RWPE2 (cell line): Measurements from ENCODE around the gene HSPB2.
"Not testable (repeated sequence)": the region's sequence is repeated elsewhere in the genome, so short reads cannot be mapped to it uniquely, and the experiment has no call there.

Experiments
- ATAC-seq: fragments of 200-7000 bp; cut with Tn5 transposase; 3 replicates; pipeline ENCODE4 v1.9.1; 2021; ENCODE audit warnings: low read depth
- DNase-seq: peaks from one replicate; pipeline ENCODE4 v3.0.0-alpha.2; 2020; ENCODE audit warnings: low spot score
- H3K27ac ChIP-seq: fragments of 450-650 bp; 2 replicates; pipeline ENCODE4 v1.5.1; 2017; ENCODE audit warnings: mild to moderate bottlenecking; ENCODE audit not compliant: poor library complexity, severe bottlenecking
- H3K27me3 ChIP-seq: fragments of 250-450 bp; sonication (Bioruptor Pico); 2 replicates; pipeline ENCODE4 v1.5.1; 2021; ENCODE audit warnings: mild to moderate bottlenecking, moderate library complexity; ENCODE audit not compliant: insufficient read depth, poor library complexity, severe bottlenecking
- H3K36me3 ChIP-seq: fragments of 250-450 bp; sonication (Bioruptor Pico); 2 replicates; pipeline ENCODE4 v1.5.1; 2020; ENCODE audit warnings: low read depth, mild to moderate bottlenecking, moderate library complexity
- H3K4me1 ChIP-seq: fragments of 250-450 bp; sonication (Bioruptor Pico); 2 replicates; pipeline ENCODE4 v1.5.1; 2021; ENCODE audit warnings: mild to moderate bottlenecking, moderate library complexity; ENCODE audit not compliant: insufficient read depth, poor library complexity, severe bottlenecking
- H3K4me3 ChIP-seq: fragments of 250-450 bp; sonication (Bioruptor Pico); 2 replicates; pipeline ENCODE4 v1.5.1; 2021; ENCODE audit warnings: mild to moderate bottlenecking, moderate library complexity; ENCODE audit not compliant: severe bottlenecking
- H3K9me3 ChIP-seq: fragments of 250-450 bp; sonication (Bioruptor Pico); 2 replicates; pipeline ENCODE4 v1.5.1; 2021; ENCODE audit warnings: mild to moderate bottlenecking, moderate library complexity; ENCODE audit not compliant: severe bottlenecking
- CTCF ChIP-seq: fragments of 450-650 bp; IDR thresholded peaks from one replicate; pipeline ENCODE4 v1.5.1; 2017; ENCODE audit warnings: mild to moderate bottlenecking, moderate library complexity; ENCODE audit not compliant: poor library complexity, severe bottlenecking

HSPB2 gene

DNA sequence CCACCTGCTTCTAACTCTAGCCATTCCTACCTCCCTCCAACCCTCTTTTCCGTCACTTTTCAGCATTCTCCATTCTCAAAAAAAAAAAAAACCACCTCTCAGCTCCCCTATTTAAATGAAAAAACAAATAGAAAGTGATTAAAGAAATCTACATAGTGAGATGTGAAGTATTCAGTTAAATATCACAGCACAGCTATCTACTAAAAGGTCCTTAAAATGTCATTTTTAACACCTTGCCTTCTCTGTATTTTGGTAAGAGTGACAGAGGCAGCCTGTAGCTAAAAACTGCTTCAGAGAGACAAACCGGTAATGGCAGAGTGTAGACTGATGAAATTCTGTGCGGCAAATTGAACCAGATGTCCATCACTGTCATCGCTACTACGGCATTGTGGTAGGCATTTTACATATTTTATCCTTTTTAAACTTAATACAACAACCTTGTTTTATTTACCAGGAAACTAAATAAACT is 40.8 kb upstream of the HSPB2 start:
- DNase-seq (no peak), ATAC-seq (no peak)
- Histone ChIP-seq H3K4me1 (peaks cover 3% of the 10 kb centered on the region), H3K36me3 (peaks cover 28% of the 10 kb centered on the region), H3K27ac (peak overlapping the region; percentile 61), H3K9me3 (no peaks in the 10 kb centered on the region), H3K4me3 (peak overlapping the region; percentile 80), H3K27me3 (no peaks in the 10 kb centered on the region)
- no peak for TF ChIP-seq CTCF

DNA sequence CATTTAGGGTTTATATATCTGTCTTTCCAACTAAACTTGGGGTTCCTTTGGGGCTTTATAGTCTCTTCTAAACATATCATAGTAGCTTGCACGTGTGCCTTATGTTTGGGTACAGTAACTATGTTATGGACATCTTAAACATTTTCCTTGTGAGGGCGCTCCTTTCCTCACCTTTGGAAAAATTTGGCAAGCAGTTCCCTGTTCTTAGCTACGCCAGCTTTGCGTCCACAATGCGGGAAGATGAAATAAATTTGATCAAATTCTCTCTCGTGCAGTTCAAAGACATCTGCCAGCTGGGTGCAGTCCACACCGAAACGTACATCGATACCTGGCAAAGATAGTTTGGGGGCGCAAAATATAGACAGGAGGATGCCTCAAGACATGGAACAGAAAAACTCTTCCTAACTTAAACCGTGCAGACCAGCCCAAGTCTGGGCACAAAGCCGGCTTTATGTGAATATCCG is 34.1 kb upstream of the HSPB2 start:
- peak overlapping the region; percentile 52 for H3K27ac ChIP-seq
- ATAC-seq (peak; percentile 8; the same call in 2 of the 3 replicates), DNase-seq (no peak)
- no peaks in the 10 kb centered on the region for H3K9me3 ChIP-seq
- peak overlapping the region; percentile 51 for H3K4me3 ChIP-seq
- H3K4me1 ChIP-seq: no peaks in the 10 kb centered on the region
- H3K36me3 ChIP-seq: no peaks in the 10 kb centered on the region
- H3K27me3 ChIP-seq: no peaks in the 10 kb centered on the region
- TF ChIP-seq CTCF: no peak

- H3K27ac ChIP-seq: peak within 1 kb of the TSS; percentile 52
- H3K27me3 ChIP-seq: no peaks in the 10 kb centered on the region
- ATAC-seq: peak; percentile 85
- H3K9me3 ChIP-seq: no peaks in the 10 kb centered on the region
- TF ChIP-seq CTCF: peak; percentile 97
- peak; percentile 95 for DNase-seq
- no peaks in the 10 kb centered on the region for H3K4me1 ChIP-seq
- peak within 1 kb of the TSS; percentile 51 for H3K4me3 ChIP-seq
- no peaks in the 10 kb centered on the region for H3K36me3 ChIP-seq
These were observed 33.5 kb upstream of the HSPB2 start, which contains the start of the genes CFAP68 and FDXACB1 for GRCh38 chr11:111878849-111879636. TSS of gene CFAP68 (plus strand) at chr11:111879541. CDS start at chr11:111879561, 20 bp downstream. TSS of gene FDXACB1 (minus strand) at chr11:111879165. CDS start at chr11:111879132, 33 bp downstream.

- Histone ChIP-seq H3K36me3 (no peaks in the 10 kb centered on the region), H3K4me3 (peak overlapping the region; percentile 51), H3K27me3 (no peaks in the 10 kb centered on the region), H3K4me1 (no peaks in the 10 kb centered on the region), H3K27ac (peak overlapping the region; percentile 52), H3K9me3 (no peaks in the 10 kb centered on the region)
- ATAC-seq (peak; percentile 7; the same call in 1 of the 3 replicates), DNase-seq (no peak)
- TF ChIP-seq CTCF: no peak
These were observed 32.9 kb upstream of the HSPB2 start for GRCh38 chr11:111879637-111879960.

DNA sequence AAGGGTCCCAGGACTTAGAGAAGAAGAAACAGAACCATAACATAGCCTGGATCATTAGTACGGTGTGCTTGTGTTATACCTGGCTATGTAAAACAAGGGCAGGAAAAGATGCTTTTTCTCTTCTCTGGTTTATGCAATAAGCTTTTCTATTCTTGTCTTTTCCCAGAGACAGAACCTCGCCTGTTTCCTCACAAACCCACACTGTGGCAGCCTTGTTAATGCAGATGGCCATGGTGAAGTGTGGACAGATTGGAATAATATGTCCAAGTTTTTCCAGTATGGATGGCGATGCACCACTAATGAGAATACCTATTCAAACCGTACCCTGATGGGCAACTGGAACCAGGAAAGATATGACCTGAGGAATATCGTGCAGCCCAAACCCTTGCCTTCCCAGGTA is 30.3 kb upstream of the HSPB2 start:
- H3K36me3 ChIP-seq: no peaks in the 10 kb centered on the region
- no peak for ATAC-seq
- H3K27ac ChIP-seq: no peak overlapping the region
- no peaks in the 10 kb centered on the region for H3K9me3 ChIP-seq
- no peak for DNase-seq
- no peaks in the 10 kb centered on the region for H3K4me1 ChIP-seq
- H3K27me3 ChIP-seq: no peaks in the 10 kb centered on the region
- TF ChIP-seq CTCF: no peak
- H3K4me3 ChIP-seq: no peak overlapping the region

GRCh38 chr11:111885053-111885452 is 27.5 kb upstream of the HSPB2 start:
- not testable (repeated sequence) for H3K27me3 ChIP-seq, H3K27ac ChIP-seq, H3K4me1 ChIP-seq, H3K9me3 ChIP-seq, H3K4me3 ChIP-seq, ATAC-seq, DNase-seq, H3K36me3 ChIP-seq
